AG09309 (cell line): ENCODE measurements around the gene HOXB3.

ENCODE experiments used
- DNase-seq: peaks from one replicate; pipeline ENCODE4 v3.0.0-alpha.2; 2010; ENCODE audit warnings: low read depth
- H3K4me3 ChIP-seq: 2 replicates; pipeline ENCODE4 v1.5.1; 2011; ENCODE audit warnings: mild to moderate bottlenecking, low read depth, low read length, moderate library complexity; ENCODE audit not compliant: control insufficient read depth
- CTCF ChIP-seq: IDR thresholded peaks from 2 replicates; pipeline ENCODE4 v1.5.1; 2011; ENCODE audit warnings: mild to moderate bottlenecking, low read depth, low read length, inconsistent platforms; ENCODE audit not compliant: insufficient read depth, control insufficient read depth; ENCODE audit errors: missing control alignments

HOXB3 gene

GRCh38 chr17:48545539-48545938 lies 44.5 kb downstream of the HOXB3 start:
- no peak for TF ChIP-seq CTCF
- no peak overlapping the region for H3K4me3 ChIP-seq
- no peak for DNase-seq

DNA sequence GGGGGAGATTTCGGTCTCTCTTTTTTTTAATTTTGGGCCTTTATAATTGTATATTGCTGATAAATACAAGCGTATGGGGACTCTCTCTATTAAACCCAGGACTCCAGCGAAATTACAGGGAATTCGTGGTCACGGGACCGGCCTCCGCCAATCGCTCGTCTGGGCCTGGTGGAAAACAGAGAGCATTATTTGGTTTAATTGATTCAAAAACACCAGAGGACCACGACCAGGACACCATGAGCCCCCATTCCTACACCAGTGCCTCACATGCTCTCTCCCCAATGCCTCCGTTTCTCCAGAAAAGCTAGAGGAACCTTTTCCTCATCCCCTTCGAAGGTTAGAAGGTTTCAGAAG lies 45.0 kb downstream of the HOXB3 start, which contains the start of gene HOXB2:
HOXB2 (minus strand) TSS at position 88 of the 354 bp plus-strand sequence. CDS start 198 bp downstream, outside the sequence.
- DNase-seq = no peak
- peak within 1 kb of the TSS; percentile 64 for H3K4me3 ChIP-seq
- TF ChIP-seq CTCF = no peak

DNA sequence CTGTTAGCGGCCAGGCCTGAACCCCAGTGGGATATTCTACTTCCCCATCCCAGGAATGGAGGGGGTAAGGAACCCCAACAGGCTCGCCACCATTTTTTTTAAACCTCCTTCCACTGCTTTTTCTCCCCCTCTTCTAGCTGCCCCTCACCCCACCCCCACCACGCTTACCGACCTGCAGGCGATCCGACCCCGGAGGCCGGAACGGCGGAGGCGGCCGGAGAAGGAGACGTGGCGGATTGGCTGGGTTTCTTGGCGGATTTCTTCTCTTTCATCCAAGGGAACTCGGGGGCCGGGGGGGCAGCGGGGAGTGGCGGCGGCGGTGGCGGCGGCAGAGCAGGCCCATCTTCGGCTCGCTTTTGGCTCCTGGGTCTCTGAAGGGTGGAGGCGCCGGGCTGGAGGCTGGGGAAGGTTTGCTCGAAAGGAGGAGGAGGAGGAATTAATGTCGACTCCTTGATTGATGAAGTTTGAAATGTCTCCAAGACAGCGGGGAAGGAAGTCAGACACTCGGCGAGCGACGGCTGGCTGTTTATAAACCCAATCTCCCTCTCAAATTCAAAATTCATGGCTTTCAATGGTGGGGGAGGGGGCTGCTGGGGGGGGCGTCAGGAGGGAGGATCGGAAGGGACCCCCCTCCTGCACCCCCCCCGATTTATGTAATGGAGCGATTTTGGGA lies 45.6 kb downstream of the HOXB3 start:
- no peak for TF ChIP-seq CTCF
- peak overlapping the region; percentile 64 for H3K4me3 ChIP-seq
- no peak for DNase-seq

DNA sequence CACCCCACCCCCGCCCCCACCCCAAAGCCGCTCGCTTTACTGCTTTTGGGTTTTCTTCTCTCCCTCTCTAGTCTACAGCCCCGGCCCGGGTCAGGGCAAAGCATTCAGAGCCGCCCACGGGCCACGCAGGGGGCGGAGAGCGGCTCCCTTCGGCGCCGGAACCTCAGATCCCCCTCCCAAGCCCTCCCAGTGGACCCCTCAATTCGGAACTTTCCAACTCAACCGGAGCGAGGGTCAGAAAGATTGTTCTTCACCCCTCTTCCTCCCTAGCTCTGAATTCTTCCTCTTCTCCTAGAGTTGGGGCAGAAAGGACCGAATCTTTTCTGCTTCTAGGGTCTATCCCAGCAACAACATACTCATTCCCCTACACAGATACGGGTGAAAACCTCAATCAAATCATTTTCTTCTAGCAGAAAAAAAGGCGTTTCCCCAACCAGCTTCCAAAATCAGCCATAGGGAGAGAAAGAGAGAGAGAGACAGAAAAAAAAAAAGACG lies 46.1 kb downstream of the HOXB3 start:
- H3K4me3 ChIP-seq = peak overlapping the region; percentile 64
- no peak for TF ChIP-seq CTCF
- DNase-seq = no peak

DNA sequence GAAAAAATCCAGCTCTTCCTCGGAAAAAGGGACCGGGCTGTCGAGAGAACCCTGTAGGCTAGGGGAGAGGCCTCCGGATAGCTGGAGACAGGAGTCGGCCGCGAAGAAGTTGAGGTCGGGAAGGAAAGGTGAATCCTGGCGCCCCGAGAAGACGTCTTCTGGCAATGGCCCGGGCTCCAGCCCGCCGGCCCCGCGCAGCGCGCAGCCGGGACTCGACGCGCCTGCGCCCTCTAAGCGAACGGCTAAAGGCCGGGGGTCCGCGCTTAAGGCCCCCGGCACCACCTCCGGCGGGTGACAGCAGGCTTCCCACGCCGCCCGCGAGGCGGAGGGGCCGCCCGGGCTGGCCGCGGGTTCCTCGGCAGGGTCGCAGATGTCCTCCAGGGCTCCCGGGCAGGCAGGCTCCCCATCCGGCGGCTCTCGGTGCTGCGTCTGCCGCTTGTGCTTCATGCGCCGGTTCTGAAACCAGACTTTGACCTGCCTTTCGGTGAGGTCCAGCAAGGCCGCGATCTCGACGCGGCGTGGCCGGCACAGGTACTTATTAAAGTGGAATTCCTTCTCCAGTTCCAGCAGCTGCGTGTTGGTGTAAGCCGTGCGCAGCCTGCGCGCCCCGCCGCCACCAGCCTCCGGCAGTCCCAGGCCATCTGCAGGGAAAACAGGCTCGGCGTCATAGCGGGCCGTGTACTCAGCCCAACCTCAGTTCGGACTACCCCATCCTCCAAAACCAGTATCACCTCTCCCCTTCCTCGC lies 46.8 kb downstream of the HOXB3 start:
- peak overlapping the region; percentile 64 for H3K4me3 ChIP-seq
- no peak for DNase-seq
- TF ChIP-seq CTCF = no peak

- TF ChIP-seq CTCF = no peak
- DNase-seq = no peak
- peak overlapping the region; percentile 64 for H3K4me3 ChIP-seq
Measured at GRCh38 chr17:48542698-48543106, 47.3 kb downstream of the HOXB3 start.
